CD4-positive, alpha-beta T cell (primary cell): Measurements from ENCODE around the gene MBD3L4. TPM values are rescaled to one million over a fixed set of nuclear protein-coding genes. Genes with fewer than 3 reads are reported as not detected.
"Not testable (repeated sequence)": the region's sequence is repeated elsewhere in the genome, so short reads cannot be mapped to it uniquely, and the experiment has no call there.

Experiments used
- ATAC-seq: fragments of 200-7000 bp; cut with Tn5 transposase; one replicate; pipeline ENCODE4 v1.10.0; 2022; ENCODE audit warnings: mild to moderate bottlenecking; ENCODE audit not compliant: poor library complexity
- CTCF ChIA-PET: fragments of 350-600 bp; sonication (Branson Sonifier 250); formaldehyde crosslinking; loops from one replicate; lab custom pipeline; 2021; ENCODE audit warnings: antibody characterized with exemption, inconsistent platforms; lab: Charles Lee
- POLR2A ChIA-PET: fragments of 350-600 bp; sonication (Branson Sonifier 250); formaldehyde crosslinking; loops from one replicate; lab custom pipeline; 2021; ENCODE audit warnings: antibody characterized with exemption, inconsistent platforms; lab: Charles Lee
- DNase-seq, 14 experiments: peaks; one replicate each; pipeline ENCODE4 v3.0.0-alpha.2; 2013 to 2020; ENCODE audit warnings: mixed read lengths in 2 of 14
- H3K27ac ChIP-seq, 2 donors: one replicate each; pipeline versions ENCODE4 v1.5.1 to v1.7.0; 2013; ENCODE audit warnings: low read length in 2 of 2, low read depth in 1 of 2, mild to moderate bottlenecking in 1 of 2
- H3K27me3 ChIP-seq, 2 experiments: 1 replicate in 1 of 2; 2 replicates in 1 of 2; pipeline versions ENCODE4 v1.6.1 to v1.7.0; 2013; ENCODE audit warnings: low read length in 2 of 2, control low read depth in 1 of 2, mild to moderate bottlenecking in 1 of 2, moderate library complexity in 1 of 2; ENCODE audit not compliant: insufficient read depth in 2 of 2, control insufficient read depth in 1 of 2
- H3K36me3 ChIP-seq: one replicate; pipeline ENCODE4 v1.6.1; 2013; ENCODE audit warnings: low read length, control low read depth; ENCODE audit not compliant: insufficient read depth
- H3K4me1 ChIP-seq: one replicate; pipeline ENCODE4 v1.6.1; 2013; ENCODE audit warnings: low read length, control low read depth; ENCODE audit not compliant: insufficient read depth
- H3K4me3 ChIP-seq: one replicate; pipeline ENCODE4 v1.5.1; 2013; ENCODE audit warnings: mild to moderate bottlenecking, low read length, moderate library complexity
- H3K9me3 ChIP-seq, 2 experiments: 1 replicate in 1 of 2; 2 replicates in 1 of 2; pipeline versions ENCODE4 v1.6.1 to v1.7.0; 2013; ENCODE audit warnings: low read length in 2 of 2, mild to moderate bottlenecking in 2 of 2, control low read depth in 1 of 2, moderate library complexity in 1 of 2; ENCODE audit not compliant: control insufficient read depth in 1 of 2, insufficient read depth in 1 of 2
- H3K27ac Mint-ChIP-seq: one replicate; pipeline ENCODE4 v1.8.0; 2020; ENCODE audit warnings: mixed read lengths
- H3K27me3 Mint-ChIP-seq: one replicate; pipeline ENCODE4 v1.8.0; 2021; ENCODE audit warnings: mixed read lengths
- H3K36me3 Mint-ChIP-seq: one replicate; pipeline ENCODE4 v1.8.0; 2021; ENCODE audit warnings: low read depth, mixed read lengths
- H3K4me1 Mint-ChIP-seq: one replicate; pipeline ENCODE4 v1.8.0; 2021; ENCODE audit warnings: low read depth, mixed read lengths
- H3K4me3 Mint-ChIP-seq: one replicate; pipeline ENCODE4 v1.8.0; 2020; ENCODE audit warnings: mild to moderate bottlenecking, mixed read lengths
- H3K9me3 Mint-ChIP-seq: one replicate; pipeline ENCODE4 v1.8.0; 2020; ENCODE audit warnings: mixed read lengths
- intact Hi-C, 2 experiments: fragments of 100-400 bp; cut with DNase I in 1 of 2; cut with micrococcal nuclease in 1 of 2; formaldehyde crosslinking; loops; one replicate each; pipeline versions ENCODE4 v1.15.1 to v1.9.0; 2023 to 2025; cut with DNase I, micrococcal nuclease
- total RNA-seq, 174 experiments: library from RNA in 2 of 174; stranded (reverse) in 2 of 174; gene quantifications; one replicate each; pipeline ENCODE4 v1.2.3 and lab custom pipeline; 2021 to 2026
- TF ChIP-seq, protein P1 (sequence below): fragments of 200-600 bp; IDR thresholded peaks from one replicate; pipeline ENCODE4 v1.8.0; 2022; ENCODE audit warnings: antibody characterized with exemption, mild to moderate bottlenecking

MBD3L4 gene
- total RNA-seq, 2 experiments from 2014 or later = not detected

- H3K27me3 ChIP-seq, H3K4me1 ChIP-seq, H3K27ac ChIP-seq, H3K9me3 ChIP-seq, POLR2A ChIA-PET, H3K27ac Mint-ChIP-seq, ATAC-seq, H3K4me3 ChIP-seq, H3K36me3 Mint-ChIP-seq, H3K36me3 ChIP-seq, H3K9me3 Mint-ChIP-seq, CTCF ChIA-PET, H3K4me3 Mint-ChIP-seq, H3K27me3 Mint-ChIP-seq, H3K4me1 Mint-ChIP-seq, DNase-seq, intact Hi-C loops: not testable (repeated sequence)
These were observed 18.6 kb downstream of the MBD3L4 start, which contains the start of gene MBD3L2B for GRCh38 chr19:7021331-7021730. Gene MBD3L2B, minus strand, starts transcription at chr19:7021431. Its CDS starts 34 bp downstream, at chr19:7021397.

DNA sequence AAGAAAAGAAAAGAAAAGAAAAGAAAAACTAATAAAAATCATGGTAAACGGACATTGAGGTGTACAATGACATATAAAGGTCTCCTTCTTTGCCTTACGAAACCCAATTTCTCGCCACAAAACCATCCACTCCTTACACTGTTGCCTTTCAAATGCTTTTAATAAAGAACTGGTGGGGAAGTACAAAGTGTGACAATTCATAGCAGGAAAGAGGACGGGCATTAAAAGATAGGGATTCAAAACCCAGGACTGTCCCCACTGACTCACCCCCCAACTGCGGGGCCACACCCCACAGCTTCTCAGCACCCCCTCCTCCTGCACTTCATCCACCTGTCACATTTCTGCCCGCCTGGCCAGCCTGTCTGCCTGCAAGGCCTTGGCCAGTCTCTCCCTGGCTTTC is 21.2 kb downstream of the MBD3L4 start:
- no peak for DNase-seq
- ATAC-seq = no peak
- H3K9me3 ChIP-seq = no peaks in the 10 kb centered on the region
- ChIA-PET POLR2A (no interaction called here), CTCF (no interaction called here)
- no peak overlapping the region for H3K27ac ChIP-seq
- no peaks in the 10 kb centered on the region for H3K9me3 Mint-ChIP-seq
- no peaks in the 10 kb centered on the region for H3K27me3 ChIP-seq
- H3K36me3 Mint-ChIP-seq = no peaks in the 10 kb centered on the region
- H3K36me3 ChIP-seq = no peaks in the 10 kb centered on the region
- no peak overlapping the region for H3K4me3 Mint-ChIP-seq
- H3K4me1 ChIP-seq = peaks cover 4% of the 10 kb centered on the region
- peaks cover 2% of the 10 kb centered on the region for H3K4me1 Mint-ChIP-seq
- no peak overlapping the region for H3K4me3 ChIP-seq
- intact Hi-C loops = no loop called here
- TF ChIP-seq, protein P1, sequence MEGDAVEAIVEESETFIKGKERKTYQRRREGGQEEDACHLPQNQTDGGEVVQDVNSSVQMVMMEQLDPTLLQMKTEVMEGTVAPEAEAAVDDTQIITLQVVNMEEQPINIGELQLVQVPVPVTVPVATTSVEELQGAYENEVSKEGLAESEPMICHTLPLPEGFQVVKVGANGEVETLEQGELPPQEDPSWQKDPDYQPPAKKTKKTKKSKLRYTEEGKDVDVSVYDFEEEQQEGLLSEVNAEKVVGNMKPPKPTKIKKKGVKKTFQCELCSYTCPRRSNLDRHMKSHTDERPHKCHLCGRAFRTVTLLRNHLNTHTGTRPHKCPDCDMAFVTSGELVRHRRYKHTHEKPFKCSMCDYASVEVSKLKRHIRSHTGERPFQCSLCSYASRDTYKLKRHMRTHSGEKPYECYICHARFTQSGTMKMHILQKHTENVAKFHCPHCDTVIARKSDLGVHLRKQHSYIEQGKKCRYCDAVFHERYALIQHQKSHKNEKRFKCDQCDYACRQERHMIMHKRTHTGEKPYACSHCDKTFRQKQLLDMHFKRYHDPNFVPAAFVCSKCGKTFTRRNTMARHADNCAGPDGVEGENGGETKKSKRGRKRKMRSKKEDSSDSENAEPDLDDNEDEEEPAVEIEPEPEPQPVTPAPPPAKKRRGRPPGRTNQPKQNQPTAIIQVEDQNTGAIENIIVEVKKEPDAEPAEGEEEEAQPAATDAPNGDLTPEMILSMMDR = no peak
- H3K27me3 Mint-ChIP-seq = no peaks in the 10 kb centered on the region
- no peak overlapping the region for H3K27ac Mint-ChIP-seq

DNA sequence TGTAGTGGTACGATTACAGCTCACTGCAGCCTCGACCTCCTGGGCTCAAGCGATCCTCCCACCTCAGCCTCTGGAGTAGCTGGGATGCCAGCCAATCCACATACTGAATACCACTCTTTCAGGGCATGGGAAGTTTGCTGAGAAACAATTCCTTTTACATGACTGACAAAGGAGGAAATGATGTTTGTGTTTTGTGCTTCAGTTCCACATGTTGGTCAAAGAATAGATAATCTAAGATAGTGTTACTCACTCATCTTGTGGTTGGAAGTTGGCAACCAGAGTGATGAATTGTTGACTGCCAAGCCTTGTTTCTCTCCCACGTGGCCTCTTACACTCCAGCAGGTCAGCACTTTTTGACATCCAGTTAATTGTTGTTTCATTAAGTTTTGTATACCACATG is 26.3 kb downstream of the MBD3L4 start:
- CTCF ChIA-PET = no interaction called here
- Histone ChIP-seq H3K4me1 (peaks cover 29% of the 10 kb centered on the region), H3K36me3 (no peaks in the 10 kb centered on the region), H3K4me3 (no peak overlapping the region), H3K27me3 (no peaks in the 10 kb centered on the region), H3K27ac (no peak overlapping the region), H3K9me3 (peaks cover 0 to 16% of the 10 kb centered on the region in 2 experiments)
- no peaks in the 10 kb centered on the region for H3K36me3 Mint-ChIP-seq
- TF ChIP-seq, protein P1 = no peak
- no peak for ATAC-seq
- H3K9me3 Mint-ChIP-seq = no peaks in the 10 kb centered on the region
- peak overlapping the region; percentile 58 for H3K27ac Mint-ChIP-seq
- H3K4me3 Mint-ChIP-seq = no peak overlapping the region
- intact Hi-C loops = no loop called here
- H3K27me3 Mint-ChIP-seq = no peaks in the 10 kb centered on the region
- H3K4me1 Mint-ChIP-seq = peaks cover 34% of the 10 kb centered on the region
- DNase-seq = peak in 1 of 14 experiments; percentile 46
- POLR2A ChIA-PET = no interaction called here
